HepG2 (cell line): ENCODE measurements around the gene RPS2. TPM values are rescaled to one million over a fixed set of nuclear protein-coding genes. Genes with fewer than 3 reads are reported as not detected.

ENCODE experiments used
- CEBPZ ChIP-seq: IDR thresholded peaks from 2 replicates; pipeline ENCODE4 v1.6.1; 2012; ENCODE audit warnings: low read length, improper control_type of control experiment
- E2F1 ChIP-seq: sonication (generic); formaldehyde crosslinking; IDR thresholded peaks from 2 replicates; pipeline ENCODE4 v1.5.0; 2020; ENCODE audit warnings: missing genetic modification reagents
- HHEX ChIP-seq: IDR thresholded peaks from 2 replicates; pipeline ENCODE4 v1.6.1; 2016; ENCODE audit warnings: control low read depth
- HNF1A ChIP-seq, 2 experiments: sonication (generic) in 1 of 2; formaldehyde crosslinking in 1 of 2; IDR thresholded peaks; 2 replicates each; pipeline versions ENCODE4 v1.4.0 to v1.6.1; 2016 to 2020; ENCODE audit warnings: borderline replicate concordance in 1 of 2, low read depth in 1 of 2, mild to moderate bottlenecking in 1 of 2, missing genetic modification reagents in 1 of 2
- KAT8 ChIP-seq: IDR thresholded peaks from 2 replicates; pipeline ENCODE4 v1.6.1; 2016; ENCODE audit warnings: missing genetic modification reagents, missing compliant biosample characterization
- PCBP1 ChIP-seq: fragments of 200-400 bp; formaldehyde crosslinking; IDR thresholded peaks from 2 replicates; pipeline ENCODE4 v1.6.1; 2017; ENCODE audit warnings: mild to moderate bottlenecking, low read depth, low read length, borderline replicate concordance
- SAP130 ChIP-seq: IDR thresholded peaks from 2 replicates; pipeline ENCODE4 v1.6.1; 2016; ENCODE audit warnings: low read depth
- SNAPC5 ChIP-seq: sonication (generic); formaldehyde crosslinking; IDR thresholded peaks from 2 replicates; pipeline ENCODE4 v1.8.1; 2023; ENCODE audit warnings: mild to moderate bottlenecking, missing genetic modification reagents, borderline replicate concordance
- THRA ChIP-seq: sonication (generic); formaldehyde crosslinking; IDR thresholded peaks from 2 replicates; pipeline ENCODE4 v1.4.0; 2020; ENCODE audit warnings: missing genetic modification reagents, borderline replicate concordance
- ZBTB34 ChIP-seq: sonication (generic); formaldehyde crosslinking; IDR thresholded peaks from 2 replicates; pipeline ENCODE4 v1.8.0; 2022; ENCODE audit warnings: mild to moderate bottlenecking, missing genetic modification reagents
- ZNF292 ChIP-seq: sonication (generic); formaldehyde crosslinking; IDR thresholded peaks from 2 replicates; pipeline ENCODE4 v1.8.1; 2022; ENCODE audit warnings: mild to moderate bottlenecking, low read depth, missing genetic modification reagents, borderline replicate concordance
- ZNF350 ChIP-seq: sonication (generic); formaldehyde crosslinking; IDR thresholded peaks from 2 replicates; pipeline ENCODE4 v1.4.0; 2020; ENCODE audit warnings: mild to moderate bottlenecking, low read depth, missing genetic modification reagents, borderline replicate concordance
- ZNF513 ChIP-seq: sonication (generic); formaldehyde crosslinking; conservative IDR thresholded peaks from 2 replicates; pipeline ENCODE4 v1.5.0; 2020; ENCODE audit warnings: missing genetic modification reagents
- ZNF777 ChIP-seq: sonication (generic); formaldehyde crosslinking; IDR thresholded peaks from 2 replicates; pipeline ENCODE4 v1.4.0; 2020; ENCODE audit warnings: missing genetic modification reagents
- polyA plus RNA-seq, 8 experiments: library from polyadenylated mRNA; depleted of rRNA in 3 of 8; stranded (reverse) in 7 of 8; unstranded in 1 of 8; fragments of >200 nt; fragmentation: Illumina TruSeq in 4 of 8; extraction: Trizol in 4 of 8; gene quantifications; 2 replicates each; pipeline versions ENCODE4 v1.2.1 to v1.2.3, GENCODE V29; 2011 to 2016; ENCODE audit warnings: low read depth in 4 of 8, missing spikeins in 1 of 8, mixed read lengths in 1 of 8; ENCODE audit not compliant: insufficient read depth in 1 of 8
- total RNA-seq, 5 experiments: library from RNA; depleted of rRNA; stranded (reverse); fragments of >200 nt; fragmentation: Illumina TruSeq; extraction: Trizol; gene quantifications; 2 replicates each; pipeline ENCODE4 v1.2.3, GENCODE V29; 2016; ENCODE audit warnings: low read depth in 1 of 5

Gene RPS2
- total and polyA plus RNA-seq, 2 of the 13 experiments (the other 11 are each of a cell fraction or from before 2014, with no cell fraction given) = 1,908 to 4,514 TPM

- no peak for TF ChIP-seq ZNF513 (CRISPR knock-in tag)
- no peak for TF ChIP-seq ZNF292
- TF ChIP-seq ZNF350 (CRISPR knock-in tag) = no peak
- no peak for TF ChIP-seq THRA
- TF ChIP-seq HHEX = no peak
- TF ChIP-seq PCBP1 = 0 out of 2 replicates have a peak, but pooled peaks have one; percentile 54
- no peak for TF ChIP-seq CEBPZ
- peak; percentile 33 for TF ChIP-seq SAP130
- TF ChIP-seq HNF1A (IDR thresholded peaks at IDR 0.05; ENCODE audit: low read depth) = no peak
- TF ChIP-seq HNF1A (CRISPR knock-in tag; IDR thresholded peaks at IDR 0.05; ENCODE audit: borderline replicate concordance) = no peak
- TF ChIP-seq ZBTB34 = no peak
- TF ChIP-seq SNAPC5 (CRISPR knock-in tag) = no peak
- TF ChIP-seq ZNF777 (CRISPR knock-in tag) = no peak; the same call in 1 of the 2 replicates
- TF ChIP-seq E2F1 (CRISPR knock-in tag) = no peak
- TF ChIP-seq KAT8 (CRISPR knock-in tag) = no peak
Measured at GRCh38 chr16:1990351-1991134, 25.9 kb upstream of the RPS2 start (continued).
